Measurements from ENCODE around the gene FAM24A.

The FAM24A gene

DNA sequence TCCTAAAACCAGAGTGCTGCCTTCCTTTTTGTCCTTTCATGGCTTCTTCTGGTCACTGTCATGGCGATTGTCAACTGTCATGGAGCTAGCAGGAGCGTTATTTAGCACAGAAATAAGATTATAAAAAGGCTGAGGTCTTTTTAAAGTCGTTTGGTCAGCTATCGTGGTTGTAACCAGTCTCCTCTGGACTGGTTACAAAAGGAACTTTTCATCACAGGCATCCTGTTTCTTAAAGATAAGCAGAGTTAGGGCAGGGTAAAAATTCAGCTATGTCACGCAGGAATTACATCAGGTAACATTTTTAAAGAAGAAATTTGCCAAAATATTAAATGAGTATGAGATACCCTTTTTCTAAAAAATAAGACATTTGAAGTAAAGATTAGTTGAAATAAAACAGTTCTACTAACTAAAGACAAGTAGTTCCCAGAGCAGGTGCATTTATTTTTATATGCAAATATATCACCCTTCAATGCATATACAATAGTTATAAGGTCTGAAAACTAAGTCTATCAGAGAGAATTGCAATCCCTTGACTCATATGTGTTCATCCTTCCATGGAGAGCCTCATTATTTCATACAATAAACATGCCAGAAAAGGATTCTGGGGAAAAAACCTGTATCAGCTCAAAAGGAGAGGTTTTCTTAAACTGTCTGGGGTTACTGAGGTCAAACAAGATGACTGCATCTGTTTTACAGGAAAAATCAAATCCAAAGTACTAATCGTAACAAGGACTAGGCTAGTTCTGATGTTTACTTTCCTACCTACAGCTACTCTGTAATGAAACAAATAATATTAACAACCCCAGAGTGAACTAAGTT is 20.9 kb downstream of the FAM24A start:
- no peak for DNase-seq

DNA sequence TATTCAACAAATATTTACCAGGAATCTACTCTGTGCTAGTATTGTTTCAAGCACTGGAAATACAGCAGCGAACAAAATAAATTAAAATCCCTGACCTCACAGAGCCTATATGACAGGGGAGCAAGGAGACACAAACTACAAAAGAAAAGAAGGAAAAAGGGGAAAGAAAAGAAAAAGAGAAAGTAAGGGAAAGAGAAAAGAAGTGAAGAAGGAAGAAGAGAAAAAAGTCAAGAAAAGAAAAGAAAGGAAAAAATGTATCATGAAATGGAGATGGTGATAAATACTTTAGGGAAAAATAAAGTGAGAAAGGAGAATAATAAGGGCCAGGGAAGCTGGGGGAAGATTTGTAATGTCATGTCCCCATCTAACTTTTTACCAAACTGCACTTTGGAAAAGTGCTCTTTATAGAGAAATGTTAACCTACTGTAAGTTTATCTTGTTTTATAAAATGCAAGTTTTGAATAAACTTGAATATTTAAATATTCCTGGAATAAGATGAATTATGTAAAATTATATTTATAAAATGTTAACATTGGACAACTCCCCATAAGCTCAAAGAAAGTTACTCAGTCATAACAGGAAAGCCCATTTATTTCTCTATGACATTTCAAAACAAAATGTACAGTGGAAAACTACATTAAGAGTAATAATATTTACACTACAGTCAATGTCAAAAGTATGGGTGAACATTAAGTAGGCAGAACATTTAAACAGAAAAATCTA is 28.9 kb downstream of the FAM24A start:
- DNase-seq: no peak

DNA sequence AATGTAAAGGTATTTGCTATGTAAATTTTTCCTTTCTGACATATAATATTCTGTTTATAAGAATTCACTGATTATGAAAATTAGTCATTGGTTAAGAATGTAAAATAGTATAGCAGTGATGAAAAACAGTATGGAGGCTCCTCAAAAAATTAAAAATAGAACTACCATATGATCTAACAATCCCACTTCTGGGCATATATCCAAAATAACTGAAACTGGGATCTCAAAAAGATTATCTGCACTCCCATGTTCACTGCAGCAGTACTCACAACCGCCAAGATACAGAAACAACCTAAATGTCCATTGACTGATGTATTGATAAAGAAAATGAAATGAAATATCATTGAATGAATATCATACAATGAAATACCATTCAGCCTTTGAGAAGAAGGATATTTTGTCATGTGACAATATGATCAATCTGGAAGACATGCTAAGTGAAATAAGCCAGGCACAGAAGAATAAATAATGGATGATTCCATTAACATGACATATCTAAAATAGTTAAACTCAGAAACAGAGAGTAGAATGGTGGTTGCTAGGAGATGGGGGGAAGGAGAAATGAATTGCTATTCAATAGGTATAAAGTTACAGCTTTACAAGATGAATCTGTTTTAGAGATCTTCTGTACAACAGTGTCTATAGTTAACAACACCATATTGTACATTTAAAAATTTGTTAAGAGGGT is 29.6 kb downstream of the FAM24A start:
- no peak for DNase-seq

DNA sequence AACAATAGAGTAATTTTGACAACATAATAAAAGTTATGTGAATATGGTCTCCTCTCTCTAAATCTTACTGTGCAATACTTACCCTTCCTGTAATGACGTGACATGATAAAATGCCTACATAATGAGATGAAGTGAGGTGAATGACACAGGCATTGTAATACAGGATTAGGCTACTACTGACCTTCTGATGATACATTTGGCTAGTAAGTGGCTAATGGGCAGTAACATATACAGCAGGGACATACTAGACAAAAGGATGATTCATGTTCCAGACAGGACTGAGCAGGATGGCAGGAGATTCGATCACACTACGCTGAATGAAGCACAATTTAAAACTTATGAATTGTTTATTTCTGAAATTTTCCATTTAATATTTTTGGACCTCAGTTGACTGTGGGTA is 38.9 kb downstream of the FAM24A start:
- no peak for DNase-seq

- peak; percentile 96 for DNase-seq
Measured at GRCh38 chr10:122953902-122954730, 43.7 kb downstream of the FAM24A start, which contains the start of gene C10orf88. TSS of gene C10orf88 (minus strand) at chr10:122954227. CDS start at chr10:122954178, 49 bp downstream.

- DNase-seq: no peak
Measured at GRCh38 chr10:122954731-122955050, 44.3 kb downstream of the FAM24A start.

- DNase-seq: no peak
Measured at GRCh38 chr10:122955892-122956291, 45.5 kb downstream of the FAM24A start.

DNA sequence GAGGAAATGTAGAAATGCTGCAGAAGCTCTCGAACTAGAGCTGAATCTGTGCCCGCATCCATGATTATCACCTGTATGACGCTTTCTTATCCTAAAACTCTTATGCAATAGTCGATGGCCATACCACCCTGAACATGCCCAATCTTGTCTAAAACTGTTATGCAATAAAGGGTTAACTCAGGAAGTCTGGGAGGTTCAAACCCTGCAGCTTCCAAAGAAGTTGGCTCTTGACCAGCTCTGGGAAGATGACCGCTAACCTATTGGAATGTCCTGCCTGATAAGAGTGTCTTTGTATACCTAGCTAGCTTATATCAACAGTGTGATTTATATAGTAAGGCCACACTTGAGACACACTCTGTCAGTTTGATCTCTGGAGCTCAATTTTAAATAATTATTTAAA is 47.1 kb downstream of the FAM24A start:
- DNase-seq: no peak

GRCh38 chr10:122962405-122962804 is 52.0 kb downstream of the FAM24A start:
- no peak for DNase-seq
